PFSK-1 (cell line): ENCODE measurements around the gene CAD.

ENCODE experiments used
- FOXP2 ChIP-seq: optimal IDR thresholded peaks from 2 replicates; pipeline ENCODE3; 2011; ENCODE audit warnings: borderline replicate concordance, control low read depth, inconsistent platforms; ENCODE audit not compliant: insufficient read depth; ENCODE audit errors: extremely low read length, extremely low read depth
- POLR2AphosphoS5 ChIP-seq: IDR thresholded peaks from 2 replicates; pipeline ENCODE4 v1.6.1; 2012; ENCODE audit warnings: low read depth, mild to moderate bottlenecking, control low read depth, low read length, moderate library complexity
- SIN3A ChIP-seq: IDR thresholded peaks from 2 replicates; pipeline ENCODE4 v1.6.1; 2012; ENCODE audit warnings: mild to moderate bottlenecking, low read length, moderate library complexity, borderline replicate concordance; ENCODE audit not compliant: insufficient read depth
- TAF1 ChIP-seq: IDR thresholded peaks from 2 replicates; pipeline ENCODE4 v1.6.1; 2012; ENCODE audit warnings: low read length, control low read depth, borderline replicate concordance; ENCODE audit not compliant: insufficient read depth
- TF ChIP-seq, protein P1 (sequence below), 2 experiments: IDR thresholded peaks; 2 replicates each; pipeline versions ENCODE4 v1.6.1 to v1.8.0; 2011 to 2012; ENCODE audit warnings: low read depth in 2 of 2, low read length in 2 of 2, control low read depth in 1 of 2, inconsistent platforms in 1 of 2, mild to moderate bottlenecking in 1 of 2, moderate library complexity in 1 of 2; ENCODE audit not compliant: insufficient read depth in 1 of 2

CAD gene

DNA sequence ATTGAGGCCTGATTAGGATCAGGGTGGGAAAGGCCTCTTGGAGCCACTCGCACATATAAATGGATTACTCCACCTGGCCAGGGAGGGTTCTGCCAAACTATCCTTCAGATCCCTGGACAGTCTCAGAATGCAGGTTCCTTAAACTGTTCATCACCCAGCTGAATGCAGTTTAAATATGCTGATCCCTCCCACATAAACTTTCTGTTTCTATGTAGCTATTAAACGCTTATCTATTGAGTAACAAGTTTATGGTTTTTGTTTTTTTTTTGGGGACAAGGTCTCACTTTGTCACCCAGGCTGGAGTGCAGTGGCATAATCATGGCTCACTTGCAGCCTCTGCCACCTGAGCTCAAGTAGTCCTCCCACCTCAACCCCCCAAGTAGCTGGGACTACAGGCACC is 1.9 kb downstream of the CAD start:
- no peak for TF ChIP-seq TAF1
- TF ChIP-seq SIN3A, result no peak
- TF ChIP-seq, protein P1, sequence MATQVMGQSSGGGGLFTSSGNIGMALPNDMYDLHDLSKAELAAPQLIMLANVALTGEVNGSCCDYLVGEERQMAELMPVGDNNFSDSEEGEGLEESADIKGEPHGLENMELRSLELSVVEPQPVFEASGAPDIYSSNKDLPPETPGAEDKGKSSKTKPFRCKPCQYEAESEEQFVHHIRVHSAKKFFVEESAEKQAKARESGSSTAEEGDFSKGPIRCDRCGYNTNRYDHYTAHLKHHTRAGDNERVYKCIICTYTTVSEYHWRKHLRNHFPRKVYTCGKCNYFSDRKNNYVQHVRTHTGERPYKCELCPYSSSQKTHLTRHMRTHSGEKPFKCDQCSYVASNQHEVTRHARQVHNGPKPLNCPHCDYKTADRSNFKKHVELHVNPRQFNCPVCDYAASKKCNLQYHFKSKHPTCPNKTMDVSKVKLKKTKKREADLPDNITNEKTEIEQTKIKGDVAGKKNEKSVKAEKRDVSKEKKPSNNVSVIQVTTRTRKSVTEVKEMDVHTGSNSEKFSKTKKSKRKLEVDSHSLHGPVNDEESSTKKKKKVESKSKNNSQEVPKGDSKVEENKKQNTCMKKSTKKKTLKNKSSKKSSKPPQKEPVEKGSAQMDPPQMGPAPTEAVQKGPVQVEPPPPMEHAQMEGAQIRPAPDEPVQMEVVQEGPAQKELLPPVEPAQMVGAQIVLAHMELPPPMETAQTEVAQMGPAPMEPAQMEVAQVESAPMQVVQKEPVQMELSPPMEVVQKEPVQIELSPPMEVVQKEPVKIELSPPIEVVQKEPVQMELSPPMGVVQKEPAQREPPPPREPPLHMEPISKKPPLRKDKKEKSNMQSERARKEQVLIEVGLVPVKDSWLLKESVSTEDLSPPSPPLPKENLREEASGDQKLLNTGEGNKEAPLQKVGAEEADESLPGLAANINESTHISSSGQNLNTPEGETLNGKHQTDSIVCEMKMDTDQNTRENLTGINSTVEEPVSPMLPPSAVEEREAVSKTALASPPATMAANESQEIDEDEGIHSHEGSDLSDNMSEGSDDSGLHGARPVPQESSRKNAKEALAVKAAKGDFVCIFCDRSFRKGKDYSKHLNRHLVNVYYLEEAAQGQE (IDR thresholded peaks at IDR 0.05; ENCODE audit: insufficient read depth in 1 of 2, low read depth in 2 of 2, low read length in 2 of 2), result no peak

DNA sequence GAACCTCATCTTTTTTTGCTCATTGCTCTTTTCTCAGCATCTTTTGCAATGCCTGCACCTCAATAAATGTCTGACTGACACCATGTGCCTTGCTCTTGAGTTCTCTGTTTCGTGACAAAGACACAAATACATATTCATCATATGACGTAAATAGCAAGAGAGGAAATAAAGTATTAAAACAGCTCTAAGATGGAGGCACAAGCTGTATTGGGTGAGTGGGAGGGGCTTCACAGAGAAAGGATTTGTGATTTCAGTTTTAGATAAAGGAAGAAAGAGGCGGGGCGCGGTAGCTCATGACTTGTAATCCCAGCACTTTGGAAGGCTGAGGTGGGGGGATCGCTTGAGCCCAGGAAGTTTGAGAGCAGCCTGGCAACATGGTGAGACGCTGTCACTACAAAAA is 2.9 kb downstream of the CAD start:
- no peak for TF ChIP-seq POLR2AphosphoS5
- TF ChIP-seq FOXP2, result no peak
- TF ChIP-seq, protein P1 (IDR thresholded peaks at IDR 0.05; ENCODE audit: insufficient read depth in 1 of 2, low read depth in 2 of 2, low read length in 2 of 2), result no peak
- TF ChIP-seq SIN3A, result no peak
- no peak for TF ChIP-seq TAF1

DNA sequence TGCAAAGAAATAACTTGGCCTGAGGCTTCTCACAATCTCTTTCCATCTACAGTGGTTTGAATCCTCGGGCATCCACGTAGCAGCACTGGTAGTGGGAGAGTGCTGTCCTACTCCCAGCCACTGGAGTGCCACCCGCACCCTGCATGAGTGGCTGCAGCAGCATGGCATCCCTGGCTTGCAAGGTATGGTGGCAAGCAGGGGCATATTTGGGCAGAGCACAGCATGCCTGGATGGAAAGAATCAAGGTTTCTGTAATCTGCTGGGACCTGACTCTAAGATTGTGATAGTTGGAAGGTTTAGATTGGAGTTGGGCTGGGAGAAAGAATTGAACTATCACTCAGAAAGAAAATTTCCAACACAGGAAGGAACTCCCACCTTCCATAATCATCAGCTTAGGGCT is 4.0 kb downstream of the CAD start:
- TF ChIP-seq, protein P1 (IDR thresholded peaks at IDR 0.05; ENCODE audit: insufficient read depth in 1 of 2, low read depth in 2 of 2, low read length in 2 of 2), result no peak
- TF ChIP-seq SIN3A (no peak), POLR2AphosphoS5 (no peak; the same call in 1 of the 2 replicates), FOXP2 (no peak), TAF1 (no peak)

DNA sequence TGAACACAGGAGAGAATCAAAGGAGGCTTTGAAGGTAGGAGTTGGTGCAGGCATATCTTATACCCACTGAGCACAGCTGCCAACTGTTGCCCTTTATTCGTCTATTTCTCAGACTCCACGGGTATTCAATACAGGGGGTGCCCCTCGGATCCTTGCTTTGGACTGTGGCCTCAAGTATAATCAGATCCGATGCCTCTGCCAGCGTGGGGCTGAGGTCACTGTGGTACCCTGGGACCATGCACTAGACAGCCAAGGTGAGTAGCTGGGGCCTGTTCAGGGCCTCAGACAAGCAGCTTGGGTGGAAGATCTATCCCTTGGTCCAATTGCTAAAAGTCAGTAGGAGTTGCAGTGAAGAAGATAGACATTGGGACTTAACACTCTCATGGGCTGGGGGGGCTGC is 5.2 kb downstream of the CAD start:
- TF ChIP-seq FOXP2, result no peak
- no peak for TF ChIP-seq POLR2AphosphoS5
- TF ChIP-seq, protein P1 (IDR thresholded peaks at IDR 0.05; ENCODE audit: insufficient read depth in 1 of 2, low read depth in 2 of 2, low read length in 2 of 2), result no peak
- TF ChIP-seq TAF1, result no peak
- TF ChIP-seq SIN3A, result no peak

DNA sequence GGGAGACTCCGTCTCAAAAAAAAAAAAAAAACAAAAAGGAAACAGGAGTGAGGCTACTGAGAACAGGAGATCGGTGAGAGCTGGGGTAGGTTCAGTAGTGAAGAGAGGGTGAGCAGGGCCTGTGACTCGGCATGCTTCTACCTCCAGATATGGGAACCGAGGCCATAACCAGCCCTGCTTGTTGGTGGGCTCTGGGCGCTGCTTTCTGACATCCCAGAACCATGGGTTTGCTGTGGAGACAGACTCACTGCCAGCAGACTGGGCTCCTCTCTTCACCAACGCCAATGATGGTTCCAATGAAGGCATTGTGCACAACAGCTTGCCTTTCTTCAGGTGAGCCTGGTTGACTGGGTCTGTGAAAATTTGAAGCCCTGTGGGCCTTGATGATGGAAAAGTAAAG is 6.2 kb downstream of the CAD start:
- no peak for TF ChIP-seq POLR2AphosphoS5
- TF ChIP-seq, protein P1 (IDR thresholded peaks at IDR 0.05; ENCODE audit: insufficient read depth in 1 of 2, low read depth in 2 of 2, low read length in 2 of 2), result no peak
- TF ChIP-seq FOXP2, result no peak
- no peak for TF ChIP-seq TAF1
- no peak for TF ChIP-seq SIN3A
